SK-N-SH (cell line): ENCODE data around the gene PPP1R12C. TPM values are rescaled to one million over a fixed set of nuclear protein-coding genes. Genes with fewer than 3 reads are reported as not detected.
A peak's percentile ranks its signal among the peaks of the same experiment; 100 is the strongest.

Source experiments
- CTCF ChIA-PET: fragments of 300-600, 350-600 bp; formaldehyde crosslinking; extraction: SDS; loops from one replicate; lab custom pipeline; 2021; lab: Yijun Ruan, JAX
- POLR2A ChIA-PET: fragments of 350-600 bp; sonication (Branson Sonifier 250); formaldehyde crosslinking; extraction: SDS; loops from one replicate; lab custom pipeline; 2020; ENCODE audit warnings: antibody characterized with exemption, inconsistent platforms; lab: Yijun Ruan, JAX
- DNase-seq: peaks from one replicate; pipeline ENCODE4 v3.0.0; 2012
- H2AFZ ChIP-seq: fragments of 200-600 bp; sonication (generic); 2 replicates; pipeline ENCODE4 v1.8.1; 2016; ENCODE audit warnings: antibody characterized with exemption, mild to moderate bottlenecking, low read depth
- H3F3A ChIP-seq: fragments of 200-600 bp; sonication (generic); replicated peaks from 2 replicates; pipeline ENCODE3; 2016; ENCODE audit warnings: antibody characterized with exemption, mild to moderate bottlenecking; ENCODE audit not compliant: insufficient read depth
- H3K27ac ChIP-seq, 2 experiments: fragments of 200-500 bp in 1 of 2; fragments of 200-600 bp in 1 of 2; sonication (Bioruptor generic) in 1 of 2; sonication (generic), shearing (Covaris generic) in 1 of 2; 2 replicates each; pipeline versions ENCODE4 v1.5.1 to v1.6.1; 2014 to 2016; ENCODE audit warnings: low read depth in 2 of 2, inconsistent platforms in 1 of 2, low read length in 1 of 2, mild to moderate bottlenecking in 1 of 2, mixed read lengths in 1 of 2
- H3K27me3 ChIP-seq: fragments of 200-600 bp; sonication (generic), shearing (Covaris generic); 2 replicates; pipeline ENCODE4 v1.6.1; 2016; ENCODE audit warnings: mixed run types; ENCODE audit not compliant: insufficient read depth
- H3K36me3 ChIP-seq, 2 experiments: fragments of 200-500 bp in 1 of 2; fragments of 200-600 bp in 1 of 2; sonication (Bioruptor generic) in 1 of 2; sonication (generic) in 1 of 2; replicated peaks in 1 of 2; 2 replicates each; pipeline versions ENCODE3 to v1.5.1; 2014 to 2016; ENCODE audit warnings: low read length in 1 of 2, mild to moderate bottlenecking in 1 of 2; ENCODE audit not compliant: insufficient read depth in 2 of 2, control insufficient read depth in 1 of 2
- H3K4me1 ChIP-seq, 2 experiments: fragments of 200-500 bp in 1 of 2; fragments of 200-600 bp in 1 of 2; sonication (Bioruptor generic) in 1 of 2; sonication (generic), shearing (Covaris generic) in 1 of 2; 2 replicates each; pipeline versions ENCODE4 v1.5.1 to v1.6.1; 2014 to 2016; ENCODE audit warnings: low read depth in 1 of 2, low read length in 1 of 2, mixed run types in 1 of 2; ENCODE audit not compliant: insufficient read depth in 2 of 2, control insufficient read depth in 1 of 2
- H3K4me2 ChIP-seq: fragments of 200-600 bp; sonication (generic), shearing (Covaris generic); 2 replicates; pipeline ENCODE4 v1.6.1; 2017; ENCODE audit warnings: mixed run types
- H3K4me3 ChIP-seq, 2 experiments: fragments of 200-500 bp in 1 of 2; fragments of 200-600 bp in 1 of 2; sonication (Bioruptor generic) in 1 of 2; sonication (generic), shearing (Covaris generic) in 1 of 2; 2 replicates each; pipeline versions ENCODE4 v1.5.1 to v1.8.1; 2014 to 2016; ENCODE audit warnings: low read depth in 2 of 2, inconsistent platforms in 1 of 2, low read length in 1 of 2, mild to moderate bottlenecking in 1 of 2, mixed read lengths in 1 of 2, moderate library complexity in 1 of 2
- H3K79me2 ChIP-seq: fragments of 200-600 bp; sonication (generic); 2 replicates; pipeline ENCODE4 v1.8.1; 2017; ENCODE audit warnings: mild to moderate bottlenecking; ENCODE audit not compliant: insufficient read depth
- H3K9ac ChIP-seq: fragments of 200-600 bp; sonication (generic); 2 replicates; pipeline ENCODE4 v1.6.1; 2017; ENCODE audit warnings: mixed run types
- H3K9me2 ChIP-seq: fragments of 200-600 bp; sonication (generic); 2 replicates; pipeline ENCODE4 v1.6.1; 2017; ENCODE audit warnings: mixed run types
- H3K9me3 ChIP-seq: fragments of 200-600 bp; sonication (generic); 2 replicates; pipeline ENCODE4 v1.6.1; 2017; ENCODE audit warnings: mixed run types, mild to moderate bottlenecking, moderate library complexity
- H4K20me1 ChIP-seq: fragments of 200-600 bp; sonication (generic); 2 replicates; pipeline ENCODE4 v1.6.1; 2017; ENCODE audit warnings: mild to moderate bottlenecking, mixed run types; ENCODE audit not compliant: insufficient read depth
- CHD2 ChIP-seq: fragments of 150-350 bp; IDR thresholded peaks from 2 replicates; pipeline ENCODE4 v1.6.1; 2018; ENCODE audit warnings: low read length; ENCODE audit not compliant: partially characterized antibody
- ELF1 ChIP-seq: IDR thresholded peaks from 2 replicates; pipeline ENCODE4 v1.4.0; 2012
- FOXJ3 ChIP-seq: sonication (generic); formaldehyde crosslinking; IDR thresholded peaks from 2 replicates; pipeline ENCODE4 v1.5.1; 2020; ENCODE audit warnings: mild to moderate bottlenecking, missing genetic modification reagents
- FOXM1 ChIP-seq: IDR thresholded peaks from 2 replicates; pipeline ENCODE4 v1.4.0; 2012; ENCODE audit warnings: low read depth, mild to moderate bottlenecking
- GABPA ChIP-seq: IDR thresholded peaks from 2 replicates; pipeline ENCODE4 v1.4.0; 2012; ENCODE audit warnings: low read depth, mild to moderate bottlenecking
- MEF2A ChIP-seq: IDR thresholded peaks from 2 replicates; pipeline ENCODE4 v1.4.0; 2012; ENCODE audit warnings: low read depth, borderline replicate concordance
- NRF1 ChIP-seq: IDR thresholded peaks from 2 replicates; pipeline ENCODE4 v1.6.1; 2012; ENCODE audit warnings: low read depth, mild to moderate bottlenecking, low read length
- PBX3 ChIP-seq: IDR thresholded peaks from 2 replicates; pipeline ENCODE4; 2012
- RAD21 ChIP-seq: IDR thresholded peaks from 2 replicates; pipeline ENCODE4 v1.6.1; 2012; ENCODE audit warnings: mild to moderate bottlenecking, low read length
- RCOR1 ChIP-seq: fragments of 150-350 bp; IDR thresholded peaks from 2 replicates; pipeline ENCODE4 v1.6.1; 2017; ENCODE audit warnings: antibody characterized with exemption, low read length
- RXRA ChIP-seq: IDR thresholded peaks from 2 replicates; pipeline ENCODE4 v1.4.0; 2012; ENCODE audit warnings: low read depth, mild to moderate bottlenecking, borderline replicate concordance
- SIN3A ChIP-seq: IDR thresholded peaks from 2 replicates; pipeline ENCODE4 v1.6.1; 2012; ENCODE audit warnings: low read depth, mild to moderate bottlenecking, low read length, moderate library complexity, borderline replicate concordance
- TAF1 ChIP-seq: IDR thresholded peaks from 2 replicates; pipeline ENCODE4 v1.6.1; 2012; ENCODE audit warnings: low read depth, mild to moderate bottlenecking, low read length, moderate library complexity, borderline replicate concordance
- TCF12 ChIP-seq: IDR thresholded peaks from 2 replicates; pipeline ENCODE4 v1.4.0; 2012
- TEAD4 ChIP-seq: IDR thresholded peaks from 2 replicates; pipeline ENCODE4 v1.4.0; 2012; ENCODE audit warnings: mild to moderate bottlenecking, borderline replicate concordance; ENCODE audit not compliant: insufficient read depth
- WGBS: methylation state at CpG from one replicate; pipeline ENCODE4 v1.1.6; 2017; ENCODE audit warnings: low lambda C conversion rate; 5-methylcytosine and 5-hydroxymethylcytosine counted together
- polyA plus RNA-seq, 3 experiments: library from polyadenylated mRNA; depleted of rRNA; stranded (reverse); fragments of >200 nt; gene quantifications; 2 replicates each; pipeline ENCODE4 v1.2.3, GENCODE V29; 2012
- TF ChIP-seq, protein P1 (sequence below): fragments of 200-600 bp; sonication (generic); IDR thresholded peaks from 2 replicates; pipeline ENCODE4 v1.6.1; 2017; ENCODE audit warnings: antibody characterized with exemption, mild to moderate bottlenecking, moderate library complexity
- TF ChIP-seq, protein P2 (sequence below): IDR thresholded peaks from 2 replicates; pipeline ENCODE4 v1.4.0; 2012; ENCODE audit warnings: low read depth, borderline replicate concordance
- TF ChIP-seq, protein P3 (sequence below): IDR thresholded peaks from 2 replicates; pipeline ENCODE4 v1.4.0; 2012; ENCODE audit warnings: low read depth

PPP1R12C gene
- polyA plus RNA-seq, 1 of the 3 experiments (the other 2 are of a cell fraction): 83.9 TPM

DNA sequence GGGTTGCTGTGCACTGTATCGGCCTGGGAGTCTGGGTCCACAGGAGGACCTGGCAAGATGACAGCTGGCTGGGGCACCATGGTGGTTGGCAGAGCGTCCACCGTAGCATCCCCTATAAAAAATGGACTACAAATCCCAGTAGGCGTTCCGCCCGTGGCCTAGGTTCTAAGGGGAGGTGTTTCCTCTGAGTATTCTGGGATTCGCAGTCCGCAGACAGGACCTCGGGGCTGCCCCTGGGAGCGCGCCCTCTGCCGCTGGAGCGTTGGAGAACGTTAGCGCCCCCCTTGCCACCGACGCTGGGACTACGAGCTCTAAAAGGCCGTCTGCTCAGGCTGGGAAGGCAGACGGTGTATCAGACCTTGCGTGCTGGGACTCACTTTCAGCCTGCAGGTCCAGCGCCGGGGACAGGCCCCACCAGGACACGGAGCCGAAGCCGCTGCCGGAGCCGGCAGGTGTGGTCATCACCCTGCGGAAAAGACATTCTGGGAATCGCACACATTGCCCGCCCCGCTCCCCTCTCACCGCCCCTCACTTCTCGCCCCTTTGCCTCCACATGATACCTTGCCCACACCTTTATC lies 48.6 kb upstream of the PPP1R12C start:
- H4K20me1 ChIP-seq: no peaks in the 10 kb centered on the region
- TF ChIP-seq FOXM1 (peak; percentile 72), RAD21 (0 out of 2 replicates have a peak, but pooled peaks have one; percentile 7), GABPA (peak; percentile 54), RCOR1 (no peak), TAF1 (no peak), PBX3 (no peak), TCF12 (no peak), CHD2 (peak; percentile 46), ELF1 (peak; percentile 25; the same call in 1 of the 2 replicates)
- TF ChIP-seq, protein P1, sequence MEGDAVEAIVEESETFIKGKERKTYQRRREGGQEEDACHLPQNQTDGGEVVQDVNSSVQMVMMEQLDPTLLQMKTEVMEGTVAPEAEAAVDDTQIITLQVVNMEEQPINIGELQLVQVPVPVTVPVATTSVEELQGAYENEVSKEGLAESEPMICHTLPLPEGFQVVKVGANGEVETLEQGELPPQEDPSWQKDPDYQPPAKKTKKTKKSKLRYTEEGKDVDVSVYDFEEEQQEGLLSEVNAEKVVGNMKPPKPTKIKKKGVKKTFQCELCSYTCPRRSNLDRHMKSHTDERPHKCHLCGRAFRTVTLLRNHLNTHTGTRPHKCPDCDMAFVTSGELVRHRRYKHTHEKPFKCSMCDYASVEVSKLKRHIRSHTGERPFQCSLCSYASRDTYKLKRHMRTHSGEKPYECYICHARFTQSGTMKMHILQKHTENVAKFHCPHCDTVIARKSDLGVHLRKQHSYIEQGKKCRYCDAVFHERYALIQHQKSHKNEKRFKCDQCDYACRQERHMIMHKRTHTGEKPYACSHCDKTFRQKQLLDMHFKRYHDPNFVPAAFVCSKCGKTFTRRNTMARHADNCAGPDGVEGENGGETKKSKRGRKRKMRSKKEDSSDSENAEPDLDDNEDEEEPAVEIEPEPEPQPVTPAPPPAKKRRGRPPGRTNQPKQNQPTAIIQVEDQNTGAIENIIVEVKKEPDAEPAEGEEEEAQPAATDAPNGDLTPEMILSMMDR: peak; percentile 81
- TF ChIP-seq, protein P2, sequence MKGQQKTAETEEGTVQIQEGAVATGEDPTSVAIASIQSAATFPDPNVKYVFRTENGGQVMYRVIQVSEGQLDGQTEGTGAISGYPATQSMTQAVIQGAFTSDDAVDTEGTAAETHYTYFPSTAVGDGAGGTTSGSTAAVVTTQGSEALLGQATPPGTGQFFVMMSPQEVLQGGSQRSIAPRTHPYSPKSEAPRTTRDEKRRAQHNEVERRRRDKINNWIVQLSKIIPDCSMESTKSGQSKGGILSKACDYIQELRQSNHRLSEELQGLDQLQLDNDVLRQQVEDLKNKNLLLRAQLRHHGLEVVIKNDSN: no peak
- TF ChIP-seq, all 33 proteins: peak for 6
- Histone ChIP-seq H3K4me1 (peaks cover 0 to 6% of the 10 kb centered on the region in 2 experiments; a peak in 1 of 4 replicates), H3K4me3 (peak overlapping the region; percentile 55 to 86), H3K9me3 (no peaks in the 10 kb centered on the region), H3K9ac (no peak overlapping the region), H3K9me2 (no peaks in the 10 kb centered on the region), H3K36me3 (no peaks in the 10 kb centered on the region), H3K79me2 (no peaks in the 10 kb centered on the region), H3F3A (no peaks in the 10 kb centered on the region), H2AFZ (peak overlapping the region; percentile 99), H3K4me2 (peak overlapping the region; percentile 94), H3K27ac (no peak overlapping the region), H3K27me3 (peaks cover 52% of the 10 kb centered on the region)
- CTCF ChIA-PET: interaction anchor here (0.5 to 6.3 kb wide), 21 partner anchors 8 to 302 kb away, joined by 3 to 37 read pairs (median 4); partner anchors contain the start of genes PPP6R1, SYT5, TMEM238 and TNNI3
- WGBS: 0% methylated on average over 16 of the region's 34 CpGs
- POLR2A ChIA-PET: interaction anchor here (0.6 to 0.7 kb wide), 2 partner anchors 89 to 114 kb away, joined by 3 read pairs; partner anchors contain the start of gene HSPBP1
- peak; percentile 80 for DNase-seq

DNA sequence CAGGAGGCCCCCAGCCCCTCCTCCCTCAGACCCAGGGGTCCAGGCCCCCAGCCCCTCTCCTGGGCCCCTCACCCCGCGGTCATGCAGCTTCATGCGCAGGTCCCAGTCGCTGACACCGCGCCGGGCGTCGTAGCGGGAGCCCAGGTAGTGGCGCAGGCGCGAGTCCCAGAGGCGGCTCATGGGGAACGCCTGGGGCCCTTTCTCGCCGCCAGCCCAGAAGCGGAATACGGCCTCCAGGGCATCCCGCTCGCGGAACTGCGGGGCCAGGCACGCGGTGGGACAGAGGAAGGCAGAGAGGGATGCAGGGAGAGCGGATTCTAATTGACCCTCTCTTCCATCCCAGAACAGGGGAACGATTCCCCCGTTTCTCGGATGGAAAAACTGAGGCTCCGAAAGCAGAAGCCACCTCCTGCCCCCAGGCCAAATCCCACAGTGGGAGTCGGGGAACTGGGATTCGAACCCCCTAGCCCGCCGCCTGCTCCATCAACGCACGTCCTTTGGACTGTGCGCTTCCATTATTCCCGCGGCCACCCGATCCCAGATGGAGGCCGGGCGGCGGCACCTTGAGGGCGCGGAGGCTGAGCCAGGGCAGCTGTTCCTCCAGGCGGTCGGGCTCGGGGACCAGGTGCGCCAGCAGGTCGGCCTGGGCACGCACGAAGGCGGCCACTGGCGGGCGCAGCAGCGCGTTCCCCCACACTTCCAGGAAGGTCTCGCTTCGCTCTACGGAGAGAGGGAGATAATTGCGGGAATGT lies 44.3 kb upstream of the PPP1R12C start:
- H3K36me3 ChIP-seq: no peaks in the 10 kb centered on the region
- no peak overlapping the region for H3K27ac ChIP-seq
- no peak overlapping the region for H3K9ac ChIP-seq
- CTCF ChIA-PET: interaction anchor here (0.6 to 3.8 kb wide), 9 partner anchors 16 to 471 kb away, joined by 3 to 116 read pairs (median 4); partner anchors contain the start of gene PPP1R12C
- no peaks in the 10 kb centered on the region for H3K9me2 ChIP-seq
- no peak overlapping the region for H3K4me2 ChIP-seq
- no peaks in the 10 kb centered on the region for H3K9me3 ChIP-seq
- peaks cover 21% of the 10 kb centered on the region for H3K27me3 ChIP-seq
- no peak for DNase-seq
- peaks cover 0 to 4% of the 10 kb centered on the region in 2 experiments; a peak in 1 of 4 replicates for H3K4me1 ChIP-seq
- WGBS: 22% methylated on average over 31 of the region's 61 CpGs
- H3K79me2 ChIP-seq: no peaks in the 10 kb centered on the region
- no peaks in the 10 kb centered on the region for H4K20me1 ChIP-seq
- H3K4me3 ChIP-seq: no peak overlapping the region
- H3F3A ChIP-seq: peaks cover 7% of the 10 kb centered on the region
- POLR2A ChIA-PET: no interaction called here
- no peak overlapping the region for H2AFZ ChIP-seq
- no peak for TF ChIP-seq FOXJ3 (CRISPR knock-in tag)
- no peak for TF ChIP-seq MEF2A
- TF ChIP-seq PBX3: no peak
- TF ChIP-seq RAD21: no peak
- TF ChIP-seq, protein P2: no peak
- no peak for TF ChIP-seq NRF1
- TF ChIP-seq RXRA: no peak
- TF ChIP-seq FOXM1: no peak
- TF ChIP-seq SIN3A: no peak
- no peak for TF ChIP-seq TAF1
- TF ChIP-seq, protein P3, sequence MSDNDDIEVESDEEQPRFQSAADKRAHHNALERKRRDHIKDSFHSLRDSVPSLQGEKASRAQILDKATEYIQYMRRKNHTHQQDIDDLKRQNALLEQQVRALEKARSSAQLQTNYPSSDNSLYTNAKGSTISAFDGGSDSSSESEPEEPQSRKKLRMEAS: no peak
- TF ChIP-seq TEAD4: no peak
